Panc1 (cell line): ENCODE measurements around the gene FRMD4A. TPM values are rescaled to one million over a fixed set of nuclear protein-coding genes. Genes with fewer than 3 reads are reported as not detected.

Experiments used
- ATAC-seq: fragments of 200-7000 bp; cut with Tn5 transposase; 2 replicates; pipeline ENCODE4 v1.9.1; 2020; ENCODE audit warnings: mild to moderate bottlenecking, moderate library complexity
- BruUV-seq: library from RNA; stranded (reverse); fragments of 400-500 nt; replicated peaks from 2 replicates; lab custom pipeline; 2021; lab: Mats Ljungman, UMichigan
- CTCF ChIA-PET: fragments of 300-600 bp; sonication (Branson Sonifier 250); formaldehyde crosslinking; loops from one replicate; lab custom pipeline; 2022; ENCODE audit warnings: antibody characterized with exemption; lab: Charles Lee
- POLR2A ChIA-PET: fragments of 300-600 bp; sonication (Branson Sonifier 250); formaldehyde crosslinking; loops from one replicate; lab custom pipeline; 2022; ENCODE audit warnings: antibody characterized with exemption; lab: Charles Lee
- DNase-seq: peaks from one replicate; pipeline ENCODE4 v3.0.0-alpha.2; 2010; ENCODE audit warnings: low read depth, low spot score
- H3K27ac ChIP-seq: 2 replicates; pipeline ENCODE4 v1.5.1; 2011; ENCODE audit warnings: mild to moderate bottlenecking, low read length, inconsistent platforms
- H3K27me3 ChIP-seq: fragments of 200-500 bp; sonication (Bioruptor generic); 2 replicates; pipeline ENCODE4 v1.6.0; 2014; ENCODE audit warnings: low read length, inconsistent platforms; ENCODE audit not compliant: control insufficient read depth, insufficient read depth
- H3K36me3 ChIP-seq: fragments of 200-500 bp; sonication (Bioruptor generic); 2 replicates; pipeline ENCODE4 v1.5.1; 2014; ENCODE audit warnings: inconsistent platforms, mild to moderate bottlenecking, low read length, moderate library complexity; ENCODE audit not compliant: control insufficient read depth, insufficient read depth
- H3K4me1 ChIP-seq: 2 replicates; pipeline ENCODE4 v1.5.1; 2011; ENCODE audit warnings: inconsistent platforms, mild to moderate bottlenecking, low read length, moderate library complexity; ENCODE audit not compliant: control insufficient read depth, insufficient read depth
- H3K4me3 ChIP-seq, 2 experiments: 2 replicates each; pipeline ENCODE4 v1.5.1; 2011 to 2012; ENCODE audit warnings: low read depth in 2 of 2, low read length in 2 of 2, mild to moderate bottlenecking in 2 of 2, inconsistent platforms in 1 of 2, moderate library complexity in 1 of 2
- H3K9me3 ChIP-seq: fragments of 200-500 bp; sonication (Bioruptor generic); 2 replicates; pipeline ENCODE4 v1.5.1; 2014; ENCODE audit warnings: low read depth, mild to moderate bottlenecking, inconsistent platforms, low read length, moderate library complexity; ENCODE audit not compliant: control insufficient read depth, insufficient read depth
- POLR2AphosphoS5 ChIP-seq: IDR thresholded peaks from 2 replicates; pipeline ENCODE4 v1.6.1; 2012; ENCODE audit warnings: mild to moderate bottlenecking, low read depth, low read length, moderate library complexity
- SIN3A ChIP-seq: IDR thresholded peaks from 2 replicates; pipeline ENCODE4 v1.6.1; 2012; ENCODE audit warnings: low read depth, mild to moderate bottlenecking, low read length, moderate library complexity, borderline replicate concordance; ENCODE audit not compliant: insufficient read depth
- TCF7L2 ChIP-seq: IDR thresholded peaks from 2 replicates; pipeline ENCODE4 v1.6.1; 2011; ENCODE audit warnings: mild to moderate bottlenecking, low read depth, low read length, inconsistent platforms
- in situ Hi-C: cut with HindIII; loops from 2 replicates; pipeline ENCODE4 v1.10.0; 2016; ENCODE audit warnings: low sequenced_read_pairs, low pct_unique_long_range_greater_than_20kb
- intact Hi-C: fragments of 100-400 bp; cut with micrococcal nuclease; formaldehyde crosslinking; loops from one replicate; pipeline ENCODE4 v1.10.0; 2022; ENCODE audit not compliant: unreplicated experiment
- total RNA-seq: library from RNA; stranded (reverse); gene quantifications from one replicate; pipeline ENCODE4 v1.2.1, GENCODE V29; 2021; ENCODE audit not compliant: unreplicated experiment
- TF ChIP-seq, protein P1 (sequence below), 2 experiments: IDR thresholded peaks; 2 replicates each; pipeline ENCODE4 v1.6.1; 2011 to 2012; ENCODE audit warnings: low read depth in 2 of 2, control low read depth in 1 of 2, low read length in 1 of 2, mild to moderate bottlenecking in 1 of 2, moderate library complexity in 1 of 2; ENCODE audit not compliant: insufficient read depth in 1 of 2
- TF ChIP-seq, protein P2 (sequence below): fragments of 450-650 bp; IDR thresholded peaks from 2 replicates; pipeline ENCODE4 v1.5.1; 2017; ENCODE audit warnings: mild to moderate bottlenecking

Gene FRMD4A
- total RNA-seq, 1 experiment from 2014 or later: 7.1 TPM

DNA sequence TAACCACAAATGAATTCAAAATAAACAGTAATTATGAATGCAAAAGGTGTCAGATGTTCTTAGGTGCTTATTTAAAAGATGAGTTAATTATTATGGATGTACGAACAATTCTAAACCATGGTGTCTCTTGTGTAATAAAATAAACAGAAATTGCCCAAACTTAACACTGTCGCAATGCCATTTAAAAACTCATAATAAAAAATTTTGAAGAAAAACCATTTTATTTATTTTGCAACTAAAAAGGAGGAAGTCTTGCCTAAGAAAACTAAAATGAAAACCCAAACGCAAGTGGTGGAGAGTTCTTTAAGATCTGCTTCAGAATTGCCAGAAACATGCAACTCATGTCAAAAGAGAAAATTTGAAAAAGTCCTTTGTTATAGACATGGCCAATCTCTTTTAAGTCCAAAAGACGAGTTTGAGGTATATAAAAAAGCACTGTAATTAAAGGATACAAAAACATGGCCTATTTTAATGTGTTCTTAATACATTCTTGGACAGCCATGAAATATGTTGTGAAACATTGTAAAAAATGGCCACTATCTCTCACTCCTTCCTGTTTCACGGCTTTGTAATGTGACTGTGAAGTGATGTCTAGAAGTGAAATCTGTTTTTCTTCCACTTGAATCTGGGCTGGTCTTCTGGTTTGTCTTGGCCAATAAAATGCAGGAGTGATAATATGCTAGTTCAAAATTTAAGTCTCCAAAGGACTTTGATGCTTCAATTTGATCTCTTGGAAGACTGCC, 421.0 kb downstream of the FRMD4A start:
- no TSS peak for BruUV-seq
- no peak for DNase-seq
- Histone ChIP-seq H3K4me3 (no peak overlapping the region), H3K27ac (no peak overlapping the region), H3K36me3 (no peaks in the 10 kb centered on the region), H3K9me3 (no peaks in the 10 kb centered on the region), H3K27me3 (no peaks in the 10 kb centered on the region), H3K4me1 (no peaks in the 10 kb centered on the region)
- CTCF ChIA-PET: no interaction called here
- POLR2A ChIA-PET: no interaction called here
- TF ChIP-seq, protein P1, sequence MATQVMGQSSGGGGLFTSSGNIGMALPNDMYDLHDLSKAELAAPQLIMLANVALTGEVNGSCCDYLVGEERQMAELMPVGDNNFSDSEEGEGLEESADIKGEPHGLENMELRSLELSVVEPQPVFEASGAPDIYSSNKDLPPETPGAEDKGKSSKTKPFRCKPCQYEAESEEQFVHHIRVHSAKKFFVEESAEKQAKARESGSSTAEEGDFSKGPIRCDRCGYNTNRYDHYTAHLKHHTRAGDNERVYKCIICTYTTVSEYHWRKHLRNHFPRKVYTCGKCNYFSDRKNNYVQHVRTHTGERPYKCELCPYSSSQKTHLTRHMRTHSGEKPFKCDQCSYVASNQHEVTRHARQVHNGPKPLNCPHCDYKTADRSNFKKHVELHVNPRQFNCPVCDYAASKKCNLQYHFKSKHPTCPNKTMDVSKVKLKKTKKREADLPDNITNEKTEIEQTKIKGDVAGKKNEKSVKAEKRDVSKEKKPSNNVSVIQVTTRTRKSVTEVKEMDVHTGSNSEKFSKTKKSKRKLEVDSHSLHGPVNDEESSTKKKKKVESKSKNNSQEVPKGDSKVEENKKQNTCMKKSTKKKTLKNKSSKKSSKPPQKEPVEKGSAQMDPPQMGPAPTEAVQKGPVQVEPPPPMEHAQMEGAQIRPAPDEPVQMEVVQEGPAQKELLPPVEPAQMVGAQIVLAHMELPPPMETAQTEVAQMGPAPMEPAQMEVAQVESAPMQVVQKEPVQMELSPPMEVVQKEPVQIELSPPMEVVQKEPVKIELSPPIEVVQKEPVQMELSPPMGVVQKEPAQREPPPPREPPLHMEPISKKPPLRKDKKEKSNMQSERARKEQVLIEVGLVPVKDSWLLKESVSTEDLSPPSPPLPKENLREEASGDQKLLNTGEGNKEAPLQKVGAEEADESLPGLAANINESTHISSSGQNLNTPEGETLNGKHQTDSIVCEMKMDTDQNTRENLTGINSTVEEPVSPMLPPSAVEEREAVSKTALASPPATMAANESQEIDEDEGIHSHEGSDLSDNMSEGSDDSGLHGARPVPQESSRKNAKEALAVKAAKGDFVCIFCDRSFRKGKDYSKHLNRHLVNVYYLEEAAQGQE (IDR thresholded peaks at IDR 0.05; ENCODE audit: insufficient read depth in 1 of 2, low read depth in 2 of 2, low read length in 1 of 2): no peak
- TF ChIP-seq SIN3A: no peak
- TF ChIP-seq, protein P2, sequence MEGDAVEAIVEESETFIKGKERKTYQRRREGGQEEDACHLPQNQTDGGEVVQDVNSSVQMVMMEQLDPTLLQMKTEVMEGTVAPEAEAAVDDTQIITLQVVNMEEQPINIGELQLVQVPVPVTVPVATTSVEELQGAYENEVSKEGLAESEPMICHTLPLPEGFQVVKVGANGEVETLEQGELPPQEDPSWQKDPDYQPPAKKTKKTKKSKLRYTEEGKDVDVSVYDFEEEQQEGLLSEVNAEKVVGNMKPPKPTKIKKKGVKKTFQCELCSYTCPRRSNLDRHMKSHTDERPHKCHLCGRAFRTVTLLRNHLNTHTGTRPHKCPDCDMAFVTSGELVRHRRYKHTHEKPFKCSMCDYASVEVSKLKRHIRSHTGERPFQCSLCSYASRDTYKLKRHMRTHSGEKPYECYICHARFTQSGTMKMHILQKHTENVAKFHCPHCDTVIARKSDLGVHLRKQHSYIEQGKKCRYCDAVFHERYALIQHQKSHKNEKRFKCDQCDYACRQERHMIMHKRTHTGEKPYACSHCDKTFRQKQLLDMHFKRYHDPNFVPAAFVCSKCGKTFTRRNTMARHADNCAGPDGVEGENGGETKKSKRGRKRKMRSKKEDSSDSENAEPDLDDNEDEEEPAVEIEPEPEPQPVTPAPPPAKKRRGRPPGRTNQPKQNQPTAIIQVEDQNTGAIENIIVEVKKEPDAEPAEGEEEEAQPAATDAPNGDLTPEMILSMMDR: no peak
- TF ChIP-seq POLR2AphosphoS5: no peak
- no peak for TF ChIP-seq TCF7L2
- intact Hi-C loops (no loop called here), in situ Hi-C loops (no loop called here)
- ATAC-seq: no peak

GRCh38 chr10:13908475-13908874, 422.2 kb downstream of the FRMD4A start:
- no peak for ATAC-seq
- no peak overlapping the region for H3K4me3 ChIP-seq
- H3K4me1 ChIP-seq: no peaks in the 10 kb centered on the region
- in situ Hi-C loops (no loop called here), intact Hi-C loops (no loop called here)
- TF ChIP-seq SIN3A: no peak
- TF ChIP-seq, protein P1 (IDR thresholded peaks at IDR 0.05; ENCODE audit: insufficient read depth in 1 of 2, low read depth in 2 of 2, low read length in 1 of 2): no peak
- TF ChIP-seq TCF7L2: no peak
- TF ChIP-seq, protein P2: no peak
- no peak for TF ChIP-seq POLR2AphosphoS5
- no TSS peak for BruUV-seq
- ChIA-PET CTCF (no interaction called here), POLR2A (no interaction called here)
- DNase-seq: no peak
- H3K27ac ChIP-seq: no peak overlapping the region
- no peaks in the 10 kb centered on the region for H3K27me3 ChIP-seq
- no peaks in the 10 kb centered on the region for H3K9me3 ChIP-seq
- no peaks in the 10 kb centered on the region for H3K36me3 ChIP-seq
